Neural progenitor cell (in vitro differentiated cells): ENCODE measurements around the gene C16orf86. TPM values are rescaled to one million over a fixed set of nuclear protein-coding genes. Genes with fewer than 3 reads are reported as not detected.

Experiments
- DNase-seq: peaks from one replicate; pipeline ENCODE4 v3.0.0-alpha.2; 2016; ENCODE audit warnings: low spot score
- H2AFZ ChIP-seq: fragments of 200-600 bp; sonication (generic); replicated peaks from 2 replicates; pipeline ENCODE4 v1.6.1; 2016; ENCODE audit warnings: antibody characterized with exemption
- H3F3A ChIP-seq: fragments of 200-600 bp; sonication (generic); 2 replicates; pipeline ENCODE4 v1.6.1; 2016; ENCODE audit warnings: antibody characterized with exemption, low read depth
- H3K27ac ChIP-seq: fragments of 200-600 bp; sonication (generic); 2 replicates; pipeline ENCODE4 v1.5.1; 2016; ENCODE audit warnings: mild to moderate bottlenecking
- H3K27me3 ChIP-seq: fragments of 200-600 bp; sonication (generic); 2 replicates; pipeline ENCODE4 v1.6.1; 2016; ENCODE audit warnings: mild to moderate bottlenecking, moderate library complexity
- H3K36me3 ChIP-seq: fragments of 200-600 bp; sonication (generic); 2 replicates; pipeline ENCODE4 v1.5.1; 2016
- H3K4me1 ChIP-seq: fragments of 200-600 bp; sonication (generic); 2 replicates; pipeline ENCODE4 v1.6.1; 2016; ENCODE audit warnings: mixed run types
- H3K4me2 ChIP-seq: fragments of 200-600 bp; sonication (generic); 2 replicates; pipeline ENCODE4 v1.6.1; 2016
- H3K4me3 ChIP-seq: fragments of 200-600 bp; sonication (generic); 2 replicates; pipeline ENCODE4 v1.5.1; 2016
- H3K79me2 ChIP-seq: fragments of 200-600 bp; sonication (generic); 2 replicates; pipeline ENCODE4 v1.6.1; 2016; ENCODE audit warnings: low read depth
- H3K9ac ChIP-seq: fragments of 200-600 bp; sonication (generic); 2 replicates; pipeline ENCODE4 v1.6.1; 2016
- H3K9me3 ChIP-seq: fragments of 200-600 bp; sonication (generic); 2 replicates; pipeline ENCODE4 v1.5.1; 2016; ENCODE audit warnings: low read depth
- H4K20me1 ChIP-seq: fragments of 200-600 bp; sonication (generic); 2 replicates; pipeline ENCODE4 v1.6.1; 2016; ENCODE audit warnings: low read depth
- H3K27ac Mint-ChIP-seq: 3 replicates; pipeline ENCODE4 v1.8.0; 2021; ENCODE audit warnings: mixed read lengths
- H3K27me3 Mint-ChIP-seq: 2 replicates; pipeline ENCODE4 v1.8.0; 2022; ENCODE audit warnings: low read depth, mild to moderate bottlenecking, inconsistent platforms, moderate library complexity, mixed read lengths; ENCODE audit not compliant: insufficient read depth
- H3K36me3 Mint-ChIP-seq: 3 replicates; pipeline ENCODE4 v1.8.0; 2021; ENCODE audit warnings: mixed read lengths
- H3K4me1 Mint-ChIP-seq: 3 replicates; pipeline ENCODE4 v1.8.0; 2021; ENCODE audit warnings: mixed read lengths
- H3K4me3 Mint-ChIP-seq: 3 replicates; pipeline ENCODE4 v1.8.0; 2021; ENCODE audit warnings: mild to moderate bottlenecking, moderate library complexity, mixed read lengths
- H3K9me3 Mint-ChIP-seq: 3 replicates; pipeline ENCODE4 v1.8.0; 2020; ENCODE audit warnings: mixed read lengths
- EZH2 ChIP-seq: fragments of 200-600 bp; sonication (generic); IDR thresholded peaks from 2 replicates; pipeline ENCODE4 v1.6.1; 2017; ENCODE audit warnings: antibody characterized with exemption, mild to moderate bottlenecking, moderate library complexity
- EZH2phosphoT487 ChIP-seq: fragments of 200-600 bp; sonication (generic); IDR thresholded peaks from 2 replicates; pipeline ENCODE4 v1.6.1; 2017; ENCODE audit warnings: antibody characterized with exemption
- total RNA-seq: library from RNA; depleted of rRNA; stranded (reverse); fragments of >200 nt; gene quantifications from 2 replicates; pipeline ENCODE4 v1.2.3, GENCODE V29; 2015; ENCODE audit warnings: low replicate concordance
- TF ChIP-seq, protein P1 (sequence below): fragments of 200-600 bp; sonication (generic); IDR thresholded peaks from 2 replicates; pipeline ENCODE4 v1.5.1; 2017; ENCODE audit warnings: antibody characterized with exemption, mild to moderate bottlenecking

C16orf86 gene
- total RNA-seq, 1 donor from 2014 or later, result 0.24 TPM

- Histone ChIP-seq H3K9ac (no peak overlapping the region), H3F3A (peaks cover 24% of the 10 kb centered on the region), H2AFZ (no peak overlapping the region), H3K4me2 (peak overlapping the region; percentile 79), H3K36me3 (no peaks in the 10 kb centered on the region), H3K9me3 (no peaks in the 10 kb centered on the region), H3K4me3 (peak overlapping the region; percentile 77), H3K4me1 (peaks cover 16% of the 10 kb centered on the region), H3K27me3 (peaks cover 6% of the 10 kb centered on the region), H4K20me1 (peaks cover 64% of the 10 kb centered on the region), H3K27ac (no peak overlapping the region), H3K79me2 (peaks cover 8% of the 10 kb centered on the region)
- H3K36me3 Mint-ChIP-seq, result peaks cover 10% of the 10 kb centered on the region
- H3K27ac Mint-ChIP-seq, result no peak overlapping the region
- H3K4me3 Mint-ChIP-seq, result peak overlapping the region; percentile 94
- peaks cover 1% of the 10 kb centered on the region for H3K27me3 Mint-ChIP-seq
- peaks cover 25% of the 10 kb centered on the region for H3K4me1 Mint-ChIP-seq
- TF ChIP-seq, protein P1, sequence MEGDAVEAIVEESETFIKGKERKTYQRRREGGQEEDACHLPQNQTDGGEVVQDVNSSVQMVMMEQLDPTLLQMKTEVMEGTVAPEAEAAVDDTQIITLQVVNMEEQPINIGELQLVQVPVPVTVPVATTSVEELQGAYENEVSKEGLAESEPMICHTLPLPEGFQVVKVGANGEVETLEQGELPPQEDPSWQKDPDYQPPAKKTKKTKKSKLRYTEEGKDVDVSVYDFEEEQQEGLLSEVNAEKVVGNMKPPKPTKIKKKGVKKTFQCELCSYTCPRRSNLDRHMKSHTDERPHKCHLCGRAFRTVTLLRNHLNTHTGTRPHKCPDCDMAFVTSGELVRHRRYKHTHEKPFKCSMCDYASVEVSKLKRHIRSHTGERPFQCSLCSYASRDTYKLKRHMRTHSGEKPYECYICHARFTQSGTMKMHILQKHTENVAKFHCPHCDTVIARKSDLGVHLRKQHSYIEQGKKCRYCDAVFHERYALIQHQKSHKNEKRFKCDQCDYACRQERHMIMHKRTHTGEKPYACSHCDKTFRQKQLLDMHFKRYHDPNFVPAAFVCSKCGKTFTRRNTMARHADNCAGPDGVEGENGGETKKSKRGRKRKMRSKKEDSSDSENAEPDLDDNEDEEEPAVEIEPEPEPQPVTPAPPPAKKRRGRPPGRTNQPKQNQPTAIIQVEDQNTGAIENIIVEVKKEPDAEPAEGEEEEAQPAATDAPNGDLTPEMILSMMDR, result no peak
- TF ChIP-seq EZH2 (no peak), EZH2phosphoT487 (no peak)
- no peaks in the 10 kb centered on the region for H3K9me3 Mint-ChIP-seq
- no peak for DNase-seq
Measured at GRCh38 chr16:67661886-67662652, 4.5 kb upstream of the C16orf86 start.

DNA sequence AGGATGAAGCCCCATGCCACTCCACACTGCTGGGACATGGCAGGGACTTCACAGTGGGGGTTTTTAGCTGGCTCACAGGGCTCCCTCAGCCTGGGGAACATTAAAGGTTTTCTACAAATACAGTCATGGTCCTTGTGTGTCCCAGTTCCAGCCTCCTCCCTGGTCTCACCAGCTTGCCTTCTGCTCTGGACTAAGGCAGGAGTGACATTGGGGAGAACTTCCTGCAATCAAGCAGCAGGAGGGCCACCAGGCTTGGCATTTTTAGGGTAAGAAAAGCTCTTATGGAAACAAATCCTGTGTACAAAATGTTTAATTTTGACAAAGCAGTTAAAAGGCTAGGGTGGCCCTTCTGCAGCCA is 4.0 kb upstream of the C16orf86 start:
- peaks cover 10% of the 10 kb centered on the region for H3K36me3 Mint-ChIP-seq
- Histone ChIP-seq H2AFZ (no peak overlapping the region), H3K27me3 (peaks cover 8% of the 10 kb centered on the region), H3K4me2 (no peak overlapping the region), H3K79me2 (peaks cover 8% of the 10 kb centered on the region), H3K27ac (no peak overlapping the region), H3F3A (peaks cover 28% of the 10 kb centered on the region), H4K20me1 (peaks cover 68% of the 10 kb centered on the region), H3K4me1 (peaks cover 21% of the 10 kb centered on the region), H3K9ac (no peak overlapping the region), H3K36me3 (no peaks in the 10 kb centered on the region), H3K9me3 (no peaks in the 10 kb centered on the region), H3K4me3 (no peak overlapping the region)
- DNase-seq, result no peak
- peaks cover 27% of the 10 kb centered on the region for H3K4me1 Mint-ChIP-seq
- peak overlapping the region; percentile 55 for H3K4me3 Mint-ChIP-seq
- TF ChIP-seq EZH2phosphoT487 (no peak), EZH2 (no peak)
- TF ChIP-seq, protein P1, result no peak
- H3K27ac Mint-ChIP-seq, result no peak overlapping the region
- H3K9me3 Mint-ChIP-seq, result no peaks in the 10 kb centered on the region
- H3K27me3 Mint-ChIP-seq, result peaks cover 3% of the 10 kb centered on the region

DNA sequence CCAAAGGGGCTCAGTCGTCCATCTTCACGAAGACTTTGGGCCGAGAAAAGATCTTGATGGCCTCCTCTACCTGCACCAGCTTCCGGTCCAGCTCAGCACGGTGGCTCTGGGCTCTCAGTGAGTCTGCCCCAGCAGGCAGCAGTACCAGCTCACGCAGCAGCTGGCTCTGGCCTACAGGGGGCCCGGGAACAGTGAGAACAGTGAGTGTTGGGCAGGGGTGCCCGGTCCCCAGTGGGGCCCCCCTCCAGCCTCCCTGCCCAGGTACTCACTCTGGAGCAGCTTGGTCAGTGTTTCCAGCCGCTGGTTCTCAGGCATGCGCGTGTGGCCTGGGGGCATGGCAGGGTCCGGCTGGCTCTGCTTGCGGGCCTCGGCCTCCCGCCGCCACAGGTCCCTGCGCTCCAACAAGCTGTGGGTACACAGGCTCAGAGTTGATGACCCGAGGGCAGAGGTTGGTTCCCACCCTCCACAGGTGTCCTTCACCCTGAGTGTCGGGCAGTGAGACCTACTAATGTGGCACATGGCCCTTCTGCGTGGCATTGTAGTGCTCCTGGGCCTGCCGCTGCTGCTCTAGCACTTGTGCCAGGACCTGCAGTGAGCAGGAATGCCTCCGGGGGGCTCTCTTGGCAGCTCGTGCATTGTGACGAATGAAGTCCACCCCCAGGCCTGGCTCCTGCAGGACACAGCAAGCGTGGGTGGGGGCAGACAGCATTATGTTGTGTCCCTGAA is 3.3 kb upstream of the C16orf86 start:
- no peak overlapping the region for H3K27ac ChIP-seq
- no peak overlapping the region for H3K4me3 ChIP-seq
- H2AFZ ChIP-seq, result no peak overlapping the region
- H3F3A ChIP-seq, result peaks cover 33% of the 10 kb centered on the region
- no peak for TF ChIP-seq EZH2phosphoT487
- TF ChIP-seq, protein P1, result peak; percentile 47
- peaks cover 67% of the 10 kb centered on the region for H4K20me1 ChIP-seq
- H3K36me3 ChIP-seq, result no peaks in the 10 kb centered on the region
- peaks cover 8% of the 10 kb centered on the region for H3K79me2 ChIP-seq
- H3K4me1 ChIP-seq, result peaks cover 22% of the 10 kb centered on the region
- peaks cover 8% of the 10 kb centered on the region for H3K27me3 ChIP-seq
- Mint-ChIP-seq H3K4me3 (peak overlapping the region; percentile 55), H3K27ac (no peak overlapping the region), H3K9me3 (no peaks in the 10 kb centered on the region), H3K36me3 (peaks cover 10% of the 10 kb centered on the region), H3K27me3 (peaks cover 3% of the 10 kb centered on the region), H3K4me1 (peaks cover 27% of the 10 kb centered on the region)
- H3K4me2 ChIP-seq, result no peak overlapping the region
- H3K9me3 ChIP-seq, result no peaks in the 10 kb centered on the region
- no peak overlapping the region for H3K9ac ChIP-seq
- DNase-seq, result peak; percentile 55
